ENCODE data around the gene SYNGR3. TPM values are rescaled to one million over a fixed set of nuclear protein-coding genes. Genes with fewer than 3 reads are reported as not detected.

SYNGR3 gene
- polyA plus RNA-seq, 1 donor from 2014 or later = 4.9 TPM

DNA sequence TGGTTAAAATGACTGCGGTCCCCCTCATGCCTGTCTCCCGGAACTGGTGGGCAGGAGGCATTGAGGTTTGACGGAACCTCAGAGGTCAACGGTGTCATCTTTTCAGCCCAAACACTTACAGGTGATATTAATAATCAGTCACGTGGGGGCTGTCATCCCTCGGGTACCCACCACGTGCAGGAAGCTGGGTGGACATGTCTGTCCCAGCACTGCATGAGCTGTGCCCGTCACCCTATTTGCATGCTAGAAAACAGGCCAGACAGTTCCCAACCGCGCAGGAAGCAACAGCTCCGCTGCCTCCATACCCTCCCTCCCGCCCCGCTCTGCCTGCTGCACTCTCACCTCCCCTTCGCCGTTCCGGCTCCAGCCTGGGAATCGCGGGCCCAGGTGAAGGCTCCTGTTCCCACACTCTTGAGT lies 1.4 kb downstream of the SYNGR3 start:
- Mint-ChIP-seq H3K9me3 (no peaks in the 10 kb centered on the region), H3K27ac (peak overlapping the region; percentile 95 to 99 (median 98)), H3K27me3 (no peaks in the 10 kb centered on the region), H3K4me3 (peak overlapping the region; percentile 79 to 95 (median 92)), H3K4me1 (peaks cover 10 to 13% (median 13%) of the 10 kb centered on the region in 3 donors), H3K36me3 (no peaks in the 10 kb centered on the region)

DNA sequence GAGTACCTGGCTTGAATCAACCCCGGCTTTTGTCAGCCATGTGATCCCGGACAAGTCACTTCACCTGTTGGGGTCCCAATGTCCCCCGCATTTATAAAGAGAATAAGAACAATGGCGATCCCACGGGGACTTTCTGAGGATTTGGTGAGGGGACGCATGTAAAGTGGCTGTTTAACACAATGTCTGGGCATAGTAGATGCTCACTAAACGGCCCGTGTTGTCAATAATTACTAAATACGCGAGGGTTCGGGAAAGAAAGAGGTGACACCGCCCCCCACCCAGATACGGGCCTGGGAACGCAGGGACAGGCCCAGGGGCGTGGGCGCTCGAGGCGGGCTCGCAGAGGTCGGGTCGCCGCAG lies 1.8 kb downstream of the SYNGR3 start:
- Mint-ChIP-seq H3K36me3 (no peaks in the 10 kb centered on the region), H3K4me1 (peaks cover 10 to 13% (median 13%) of the 10 kb centered on the region in 3 donors), H3K27ac (peak overlapping the region; percentile 95 to 99 (median 98)), H3K27me3 (no peaks in the 10 kb centered on the region), H3K9me3 (no peaks in the 10 kb centered on the region), H3K4me3 (peak overlapping the region; percentile 79 to 95 (median 92))

DNA sequence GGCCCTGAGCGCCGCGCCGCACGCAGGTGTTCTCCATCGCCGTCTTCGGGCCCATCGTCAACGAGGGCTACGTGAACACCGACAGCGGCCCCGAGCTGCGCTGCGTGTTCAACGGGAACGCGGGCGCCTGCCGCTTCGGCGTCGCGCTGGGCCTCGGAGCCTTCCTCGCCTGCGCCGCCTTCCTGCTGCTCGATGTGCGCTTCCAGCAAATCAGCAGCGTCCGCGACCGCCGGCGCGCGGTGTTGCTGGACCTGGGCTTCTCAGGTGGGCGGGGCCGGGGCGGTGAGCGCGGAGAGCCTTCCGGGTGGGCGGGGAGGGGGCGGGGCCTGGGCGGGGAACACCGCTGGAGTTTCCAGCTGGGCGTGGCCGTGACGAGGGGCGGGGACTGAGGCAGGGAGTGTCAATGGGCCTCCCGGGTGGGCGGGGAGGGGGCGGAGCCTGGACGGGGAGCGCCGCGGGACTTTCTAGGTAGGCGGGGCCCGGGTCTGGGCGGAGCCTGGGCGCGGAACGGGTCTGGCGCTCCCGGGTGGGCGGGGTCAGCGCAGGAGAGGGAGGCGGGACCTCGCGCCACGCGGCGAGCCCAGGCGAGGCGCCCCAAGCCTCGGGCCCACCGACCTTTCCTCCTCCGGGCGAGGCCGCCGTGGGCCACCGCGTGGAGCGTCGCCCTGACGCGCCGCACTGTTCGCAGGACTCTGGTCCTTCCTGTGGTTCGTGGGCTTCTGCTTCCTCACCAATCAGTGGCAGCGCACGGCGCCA lies 2.4 kb downstream of the SYNGR3 start:
- Mint-ChIP-seq H3K9me3 (no peaks in the 10 kb centered on the region), H3K36me3 (no peaks in the 10 kb centered on the region), H3K27ac (peak overlapping the region; percentile 95 to 99 (median 98)), H3K4me1 (peaks cover 10 to 13% (median 13%) of the 10 kb centered on the region in 3 donors), H3K27me3 (no peaks in the 10 kb centered on the region), H3K4me3 (peak overlapping the region; percentile 79 to 95 (median 92))

DNA sequence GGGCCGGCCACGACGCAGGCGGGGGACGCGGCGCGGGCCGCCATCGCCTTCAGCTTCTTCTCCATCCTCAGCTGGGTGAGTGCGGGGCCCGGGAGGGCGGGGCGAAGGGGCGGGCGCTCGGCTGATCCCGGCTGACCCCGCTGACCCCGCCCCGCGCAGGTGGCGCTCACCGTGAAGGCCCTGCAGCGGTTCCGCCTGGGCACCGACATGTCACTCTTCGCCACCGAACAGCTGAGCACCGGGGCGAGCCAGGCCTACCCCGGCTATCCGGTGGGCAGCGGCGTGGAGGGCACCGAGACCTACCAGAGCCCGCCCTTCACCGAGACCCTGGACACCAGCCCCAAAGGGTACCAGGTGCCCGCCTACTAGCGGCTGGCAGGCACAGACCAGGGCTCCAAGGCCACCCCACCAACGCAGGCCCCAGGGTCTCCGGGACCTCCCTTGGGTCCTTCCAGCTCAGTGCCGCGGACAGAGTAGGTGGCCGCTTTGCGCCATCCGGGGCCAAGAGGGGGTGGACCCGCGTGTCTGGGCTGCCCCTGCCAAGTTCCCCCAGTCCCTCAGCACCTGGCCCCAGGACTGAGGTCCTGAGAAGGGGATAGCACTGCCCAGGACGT lies 3.0 kb downstream of the SYNGR3 start:
- peak overlapping the region in 2 of 3 donors; percentile 71 to 84 for H3K27ac Mint-ChIP-seq
- H3K4me3 Mint-ChIP-seq = no peak overlapping the region
- no peaks in the 10 kb centered on the region for H3K36me3 Mint-ChIP-seq
- H3K4me1 Mint-ChIP-seq = peaks cover 10 to 13% (median 13%) of the 10 kb centered on the region in 3 donors
- no peaks in the 10 kb centered on the region for H3K9me3 Mint-ChIP-seq
- H3K27me3 Mint-ChIP-seq = no peaks in the 10 kb centered on the region

DNA sequence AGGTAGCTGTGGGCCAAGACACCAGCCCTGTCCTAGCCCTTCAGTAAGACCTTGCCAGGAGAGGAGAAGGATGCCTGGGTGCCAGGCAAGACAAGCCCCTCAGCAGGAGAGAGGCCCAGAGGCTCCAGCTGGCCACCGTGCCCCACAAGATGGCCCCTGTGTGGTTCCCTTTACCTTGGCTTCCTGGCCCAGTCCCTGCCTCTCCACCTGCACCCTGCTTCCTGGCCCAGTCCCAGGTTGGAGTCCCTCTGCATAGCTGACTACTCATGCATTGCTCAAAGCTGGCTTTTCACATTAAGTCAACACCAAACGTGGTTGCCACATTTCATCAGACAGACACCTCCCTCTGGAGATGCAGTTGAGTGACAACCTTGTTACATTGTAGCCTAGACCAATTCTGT lies 4.0 kb downstream of the SYNGR3 start:
- peaks cover 10 to 13% (median 10%) of the 10 kb centered on the region in 3 donors for H3K4me1 Mint-ChIP-seq
- no peaks in the 10 kb centered on the region for H3K27me3 Mint-ChIP-seq
- peak overlapping the region; percentile 48 to 84 (median 71) for H3K27ac Mint-ChIP-seq
- peaks cover 1% of the 10 kb centered on the region for H3K36me3 Mint-ChIP-seq
- H3K9me3 Mint-ChIP-seq = no peaks in the 10 kb centered on the region
- peak overlapping the region in 2 of 4 donors; percentile 30 to 49 for H3K4me3 Mint-ChIP-seq

DNA sequence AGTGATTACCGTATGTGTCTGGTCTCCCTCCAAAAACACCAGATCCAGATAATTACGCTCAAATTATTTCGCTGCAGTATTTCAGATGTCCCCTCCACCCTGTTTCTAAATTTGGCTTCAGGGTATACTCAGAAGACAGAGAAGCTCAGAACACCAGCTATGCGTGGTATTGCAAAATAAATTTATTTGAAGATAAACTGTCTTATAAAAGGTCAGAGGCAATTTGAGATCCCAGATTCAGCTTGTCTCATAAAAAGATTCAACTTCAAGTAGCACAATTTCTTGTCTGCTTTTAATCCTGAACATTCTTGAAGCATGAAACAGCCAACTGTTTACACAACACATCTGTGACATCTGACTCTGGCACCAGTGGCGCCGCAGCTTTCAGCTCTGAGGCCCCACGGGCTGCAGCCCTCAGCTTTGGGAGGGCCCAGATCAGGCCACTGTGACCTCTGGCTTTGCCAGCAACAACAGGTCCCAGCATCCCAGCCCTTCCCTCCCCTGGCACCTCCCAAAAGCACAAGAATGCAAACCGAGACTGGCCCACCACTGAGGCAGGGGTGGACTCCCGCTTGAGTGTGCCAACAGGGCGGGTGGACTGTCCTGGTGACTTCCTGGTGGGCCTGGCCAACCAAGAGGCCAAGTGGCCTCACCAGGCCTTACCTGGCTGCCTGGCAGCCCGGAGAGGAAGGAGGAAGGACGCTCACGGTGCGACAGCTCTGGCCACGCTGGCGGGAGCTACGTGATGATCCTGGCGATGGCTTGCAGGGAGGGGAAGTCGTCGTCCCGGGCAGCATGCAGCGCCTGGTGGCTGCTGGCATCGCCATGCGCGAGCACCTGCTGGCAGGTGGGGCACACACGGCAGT lies 8.0 kb downstream of the SYNGR3 start:
- Mint-ChIP-seq H3K9me3 (no peaks in the 10 kb centered on the region), H3K36me3 (peaks cover 1% of the 10 kb centered on the region), H3K4me1 (peaks cover 0 to 3% (median 2%) of the 10 kb centered on the region in 3 donors), H3K27me3 (no peaks in the 10 kb centered on the region), H3K27ac (peak overlapping the region in 2 of 3 donors; percentile 39 to 83), H3K4me3 (no peak overlapping the region)

DNA sequence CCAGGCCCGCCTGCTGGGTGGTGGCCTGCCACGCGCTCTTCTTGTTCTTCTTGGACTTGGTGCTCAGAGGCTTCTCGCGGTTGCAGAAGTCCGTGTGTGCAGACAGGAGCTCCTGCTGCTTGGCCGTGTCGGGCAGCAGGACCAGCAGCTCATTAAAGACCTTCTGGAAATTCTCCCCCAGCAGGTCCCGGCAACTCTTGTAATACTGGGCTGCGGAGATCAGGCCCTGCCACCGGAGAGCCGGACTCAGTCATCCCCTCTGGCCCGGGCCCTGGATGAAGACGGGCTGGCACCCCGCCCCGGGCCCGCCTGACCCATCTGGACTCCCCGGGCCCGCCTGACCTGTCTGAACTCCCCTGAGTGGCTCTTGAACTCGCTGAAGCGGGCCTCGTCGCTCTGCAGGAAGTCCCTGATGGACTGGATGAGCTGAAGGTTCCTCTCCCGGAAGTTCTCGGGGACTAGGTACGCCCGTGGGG lies 8.6 kb downstream of the SYNGR3 start:
- peaks cover 1% of the 10 kb centered on the region for H3K36me3 Mint-ChIP-seq
- no peak overlapping the region for H3K4me3 Mint-ChIP-seq
- H3K27ac Mint-ChIP-seq = peak overlapping the region in 2 of 3 donors; percentile 67 to 83
- H3K9me3 Mint-ChIP-seq = no peaks in the 10 kb centered on the region
- no peaks in the 10 kb centered on the region for H3K27me3 Mint-ChIP-seq
- H3K4me1 Mint-ChIP-seq = peaks cover 0 to 3% (median 2%) of the 10 kb centered on the region in 3 donors

DNA sequence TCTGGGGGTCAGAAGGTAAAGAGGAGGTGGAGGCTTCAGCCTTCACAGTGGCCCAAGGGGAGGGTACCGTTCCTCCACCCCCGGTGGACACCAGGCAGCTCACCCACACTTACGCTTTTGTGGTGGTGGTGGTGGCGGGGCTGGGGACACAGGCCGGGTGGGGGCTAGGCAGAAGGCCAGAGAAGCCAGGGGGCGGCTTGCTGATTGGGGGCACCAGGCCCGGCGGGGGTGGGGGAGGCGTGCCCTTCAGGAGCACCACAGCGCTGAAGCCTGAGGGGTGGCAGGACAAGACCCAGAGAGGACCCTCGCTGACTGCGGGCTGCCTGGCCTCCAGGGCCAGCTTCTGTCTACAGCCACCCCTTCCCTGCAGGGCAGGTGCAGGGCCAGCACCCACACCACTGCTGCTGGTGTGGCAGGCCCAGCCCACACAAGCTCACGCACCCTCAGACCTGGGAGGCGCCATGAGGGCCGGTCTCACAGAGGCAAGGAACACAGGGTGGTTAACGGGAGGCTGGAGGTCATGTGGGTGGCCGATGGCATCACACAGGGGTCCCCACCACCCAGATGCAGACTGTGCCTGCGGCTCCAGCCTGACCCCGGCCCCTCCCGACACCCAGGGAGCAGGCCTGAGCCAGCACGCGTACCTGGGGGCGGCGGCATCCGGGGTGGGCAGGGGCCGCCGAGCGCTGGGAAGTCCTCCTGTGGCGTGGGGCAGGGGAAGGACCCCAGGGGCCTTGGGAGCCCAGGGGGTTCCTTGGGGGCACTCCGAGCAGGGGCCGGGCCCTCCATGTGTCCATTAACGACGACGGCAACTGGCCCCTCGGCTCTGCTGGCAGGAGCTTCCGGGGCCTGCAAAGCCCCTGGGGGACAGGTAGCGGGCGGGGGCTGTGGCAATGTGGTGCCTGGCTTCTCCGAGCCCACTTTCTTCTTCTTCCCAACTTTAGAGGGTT lies 9.4 kb downstream of the SYNGR3 start:
- peaks cover 1% of the 10 kb centered on the region for H3K36me3 Mint-ChIP-seq
- H3K4me3 Mint-ChIP-seq = no peak overlapping the region
- H3K27me3 Mint-ChIP-seq = no peaks in the 10 kb centered on the region
- H3K27ac Mint-ChIP-seq = no peak overlapping the region
- H3K9me3 Mint-ChIP-seq = no peaks in the 10 kb centered on the region
- H3K4me1 Mint-ChIP-seq = no peaks in the 10 kb centered on the region

DNA sequence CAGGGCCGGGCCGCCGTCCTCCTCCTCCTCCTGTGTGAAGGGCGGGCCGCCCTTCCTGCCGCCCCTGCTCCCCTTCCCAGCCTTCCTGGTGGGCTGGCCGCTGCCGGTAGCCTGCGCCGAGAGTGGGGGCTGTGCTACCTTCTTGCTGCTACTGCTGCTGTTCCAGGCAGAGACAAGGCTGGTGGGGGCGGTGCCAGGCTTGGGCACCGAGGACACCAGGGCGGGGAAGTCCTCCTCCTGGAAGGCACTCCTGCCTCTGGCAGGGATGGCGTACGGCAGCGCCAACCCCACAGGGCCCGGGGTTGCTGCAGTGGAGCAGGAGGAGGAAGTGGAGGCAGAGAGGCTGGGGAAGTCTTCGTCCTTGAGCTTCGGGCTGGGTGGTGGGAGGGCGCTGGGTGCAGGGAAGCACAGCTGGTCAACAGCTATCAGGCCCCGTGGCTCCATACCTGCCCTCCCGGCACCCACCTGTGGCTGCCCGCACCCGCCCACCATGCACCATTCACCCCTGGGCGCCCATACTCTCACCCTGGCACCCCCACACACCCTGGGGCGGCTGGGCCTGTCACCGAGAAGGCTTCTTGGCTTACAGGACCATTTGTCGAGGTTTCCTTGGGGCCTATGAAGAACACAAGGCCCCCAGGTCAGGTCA lies 10.2 kb downstream of the SYNGR3 start:
- Mint-ChIP-seq H3K27ac (no peak overlapping the region), H3K27me3 (no peaks in the 10 kb centered on the region), H3K9me3 (no peaks in the 10 kb centered on the region), H3K36me3 (peaks cover 1% of the 10 kb centered on the region), H3K4me3 (no peak overlapping the region), H3K4me1 (no peaks in the 10 kb centered on the region)

DNA sequence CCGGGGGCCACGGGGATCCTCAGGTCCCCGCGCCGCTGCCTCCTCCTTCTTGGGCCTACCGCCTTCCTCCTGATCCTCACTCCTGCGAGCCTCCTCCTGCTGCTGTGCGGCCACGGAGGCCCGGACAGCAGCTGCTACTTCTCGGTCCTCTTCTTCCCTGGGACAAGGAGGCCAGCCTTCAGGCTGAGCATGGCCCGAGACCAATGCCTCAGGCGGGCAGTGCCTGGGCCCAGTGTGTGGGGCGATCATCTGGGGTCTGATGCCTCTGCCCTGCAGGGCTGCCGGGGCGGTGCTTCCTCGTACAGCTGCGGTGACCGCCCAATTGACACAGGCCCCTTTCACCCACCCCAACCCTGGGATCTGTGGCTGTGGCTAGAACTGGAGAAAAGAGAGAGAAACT lies 11.3 kb downstream of the SYNGR3 start:
- peaks cover 0 to 2% (median 1%) of the 10 kb centered on the region in 3 donors for H3K4me1 Mint-ChIP-seq
- no peaks in the 10 kb centered on the region for H3K27me3 Mint-ChIP-seq
- H3K36me3 Mint-ChIP-seq = peaks cover 1% of the 10 kb centered on the region
- H3K4me3 Mint-ChIP-seq = no peak overlapping the region
- H3K9me3 Mint-ChIP-seq = no peaks in the 10 kb centered on the region
- no peak overlapping the region for H3K27ac Mint-ChIP-seq

DNA sequence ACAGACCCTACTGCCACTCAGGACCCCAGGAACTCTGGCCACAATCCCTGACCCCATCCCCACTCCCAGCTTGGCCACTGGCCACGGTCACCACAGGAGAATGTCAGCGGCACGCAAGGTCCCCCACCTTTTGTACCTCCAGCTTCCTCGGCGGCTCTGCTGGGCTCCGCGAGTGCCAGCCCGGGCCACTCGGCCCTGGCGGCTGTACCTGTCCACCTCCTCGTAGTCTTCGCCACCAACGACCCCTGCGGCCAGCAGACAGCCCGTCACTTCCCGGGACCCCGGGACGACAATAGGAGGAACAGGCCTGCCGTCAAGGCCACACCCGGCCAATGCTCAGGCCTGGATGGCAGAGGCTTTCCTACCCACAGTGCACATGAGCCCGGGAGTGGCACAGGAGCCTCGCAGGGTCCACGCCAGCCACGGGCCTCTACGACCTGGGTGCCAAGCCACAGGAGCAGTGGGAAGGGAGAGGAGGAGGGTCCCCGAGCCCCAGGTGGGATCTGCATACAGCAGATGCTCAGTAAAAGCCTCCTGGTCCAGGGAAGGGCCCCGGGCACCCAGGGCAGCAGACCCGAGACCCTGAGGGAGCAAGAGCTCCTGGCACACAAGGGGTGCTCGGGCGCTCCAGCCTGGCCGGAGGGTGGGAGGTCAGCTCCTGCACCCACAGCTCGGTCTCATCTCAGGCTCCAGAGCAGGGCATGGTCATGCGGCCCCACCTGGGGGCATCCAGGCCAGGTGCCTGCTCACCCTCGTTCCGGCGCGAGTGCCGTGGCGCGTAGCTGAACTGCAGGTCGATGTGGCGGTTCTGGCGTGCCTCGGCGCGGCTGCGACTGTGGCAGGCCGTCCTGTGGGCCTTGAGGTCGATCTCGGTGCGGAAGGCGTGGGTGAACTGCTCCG lies 11.9 kb downstream of the SYNGR3 start:
- peaks cover 0 to 3% (median 1%) of the 10 kb centered on the region in 3 donors for H3K4me1 Mint-ChIP-seq
- no peaks in the 10 kb centered on the region for H3K9me3 Mint-ChIP-seq
- H3K36me3 Mint-ChIP-seq = peaks cover 1% of the 10 kb centered on the region
- H3K27me3 Mint-ChIP-seq = no peaks in the 10 kb centered on the region
- peak overlapping the region in 1 of 3 donors; percentile 80 for H3K27ac Mint-ChIP-seq
- H3K4me3 Mint-ChIP-seq = no peak overlapping the region

DNA sequence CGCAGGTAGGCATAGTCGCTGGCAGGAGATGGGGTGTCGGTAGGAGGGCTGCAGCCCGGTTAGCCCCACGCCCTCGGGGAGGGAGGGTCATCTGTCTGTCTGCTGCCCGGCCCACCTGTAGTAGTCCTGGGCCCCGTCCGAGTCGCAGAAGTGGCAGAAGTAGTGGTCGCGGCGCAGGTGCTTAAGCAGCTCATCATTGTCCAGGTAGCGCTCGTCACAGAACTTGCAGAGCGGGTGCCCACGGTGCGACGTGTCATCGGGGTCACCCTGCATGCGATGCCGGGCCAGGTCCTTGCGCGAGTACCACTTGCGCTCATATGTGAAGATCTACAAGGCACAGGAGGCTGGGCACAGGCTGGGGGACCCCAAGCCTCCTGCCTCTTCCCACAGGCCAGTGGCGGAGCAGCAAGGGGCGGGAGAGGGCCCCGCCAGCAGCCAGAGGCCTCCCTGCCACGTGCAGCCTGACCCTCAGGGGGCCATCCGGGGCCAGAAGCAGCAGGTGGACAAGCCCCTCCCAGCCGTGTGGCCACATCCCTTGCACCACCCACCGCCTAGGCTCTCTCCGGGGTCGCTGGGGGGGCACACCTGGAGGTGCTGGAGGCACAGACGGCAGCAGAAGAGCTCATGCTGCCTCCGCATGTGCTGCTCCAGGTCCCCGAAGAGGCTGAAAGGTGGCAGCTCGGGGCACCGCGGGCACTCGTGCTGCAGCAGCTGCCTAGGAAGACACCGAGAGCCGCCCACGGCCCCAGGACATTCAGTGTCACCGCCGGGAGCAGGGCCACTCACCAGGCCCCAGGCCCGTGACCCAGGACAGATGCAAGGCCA lies 12.8 kb downstream of the SYNGR3 start:
- peak overlapping the region in 1 of 3 donors; percentile 80 for H3K27ac Mint-ChIP-seq
- no peaks in the 10 kb centered on the region for H3K9me3 Mint-ChIP-seq
- no peak overlapping the region for H3K4me3 Mint-ChIP-seq
- H3K27me3 Mint-ChIP-seq = no peaks in the 10 kb centered on the region
- H3K36me3 Mint-ChIP-seq = peaks cover 1% of the 10 kb centered on the region
- H3K4me1 Mint-ChIP-seq = peaks cover 0 to 7% (median 4%) of the 10 kb centered on the region in 3 donors
